Activated CD8-positive, alpha-beta memory T cell treated with anti-CD3 and anti-CD28 coated beads, Interleukin-2, amount 50 U/mL, for 4 hours (primary cell): ENCODE data around the gene PDZRN3.

ENCODE experiments used
- DNase-seq: peaks from one replicate; pipeline ENCODE4 v3.0.0-alpha.2; 2020

The PDZRN3 gene

DNA sequence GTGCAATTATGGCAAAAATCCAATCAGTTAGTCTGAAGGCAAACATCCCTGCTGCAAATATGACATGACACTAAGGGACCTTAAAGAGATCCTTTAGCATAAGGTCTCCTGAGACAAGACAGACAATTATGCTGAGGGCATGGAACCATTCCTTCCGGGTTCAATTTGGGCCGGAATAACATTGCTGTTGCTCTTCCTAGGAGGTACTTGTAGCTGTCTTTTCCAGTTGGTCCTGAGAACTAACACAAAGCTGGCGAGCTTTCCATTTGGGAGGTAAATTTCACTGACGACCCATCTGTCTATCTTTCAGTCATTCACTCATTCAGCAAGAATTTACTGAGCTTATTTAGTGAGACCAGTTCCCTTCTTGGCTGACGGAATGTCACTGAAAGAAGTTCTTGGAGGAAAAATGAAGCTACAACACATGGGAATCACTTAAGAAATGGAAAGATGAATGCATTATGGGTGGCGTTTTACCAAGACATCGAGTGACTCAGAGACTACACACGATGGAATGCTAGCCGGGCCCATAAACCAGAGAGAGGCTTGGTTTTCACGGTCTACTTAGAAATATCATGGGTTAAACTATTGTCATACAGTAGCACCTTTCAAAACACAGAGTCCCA lies 215.5 kb downstream of the PDZRN3 start:
- no peak for DNase-seq

GRCh38 chr3:73408634-73409033 lies 216.1 kb downstream of the PDZRN3 start:
- DNase-seq: no peak

- no peak for DNase-seq
These were observed 217.2 kb downstream of the PDZRN3 start for GRCh38 chr3:73407577-73407976.

GRCh38 chr3:73405853-73406252 lies 218.9 kb downstream of the PDZRN3 start:
- DNase-seq: no peak

GRCh38 chr3:73405000-73405399 lies 219.7 kb downstream of the PDZRN3 start:
- DNase-seq: no peak

- no peak for DNase-seq
These were observed 220.3 kb downstream of the PDZRN3 start for GRCh38 chr3:73404435-73404834.

DNA sequence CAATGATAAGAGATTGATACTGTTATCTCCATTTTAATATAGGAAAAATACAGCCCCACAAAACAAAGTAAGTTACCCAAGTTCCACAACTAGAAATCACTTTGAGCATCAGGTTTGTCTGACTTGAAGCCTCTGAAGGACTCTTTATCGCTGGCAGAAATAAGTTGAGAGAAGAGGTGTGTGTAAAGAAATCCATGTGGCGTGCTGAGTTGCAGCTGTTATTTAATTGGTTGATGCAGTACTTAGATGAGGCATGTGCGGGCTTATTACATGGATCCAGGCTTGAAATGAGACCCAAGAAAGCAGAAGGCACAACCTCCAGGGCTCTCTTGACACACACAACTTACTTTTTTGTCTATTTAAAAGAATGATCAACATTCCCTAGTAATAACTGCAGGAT lies 221.3 kb downstream of the PDZRN3 start:
- no peak for DNase-seq

GRCh38 chr3:73401616-73402279 lies 223.0 kb downstream of the PDZRN3 start:
- DNase-seq: no peak

GRCh38 chr3:73401059-73401458 lies 223.7 kb downstream of the PDZRN3 start:
- no peak for DNase-seq

- no peak for DNase-seq
These were observed 225.0 kb downstream of the PDZRN3 start for GRCh38 chr3:73399666-73400253.

- no peak for DNase-seq
These were observed 225.6 kb downstream of the PDZRN3 start for GRCh38 chr3:73399106-73399505.

- no peak for DNase-seq
These were observed 226.7 kb downstream of the PDZRN3 start for GRCh38 chr3:73398084-73398483.

- no peak for DNase-seq
These were observed 230.5 kb downstream of the PDZRN3 start for GRCh38 chr3:73394240-73394639.

GRCh38 chr3:73393005-73393404 lies 231.7 kb downstream of the PDZRN3 start:
- DNase-seq: no peak

DNA sequence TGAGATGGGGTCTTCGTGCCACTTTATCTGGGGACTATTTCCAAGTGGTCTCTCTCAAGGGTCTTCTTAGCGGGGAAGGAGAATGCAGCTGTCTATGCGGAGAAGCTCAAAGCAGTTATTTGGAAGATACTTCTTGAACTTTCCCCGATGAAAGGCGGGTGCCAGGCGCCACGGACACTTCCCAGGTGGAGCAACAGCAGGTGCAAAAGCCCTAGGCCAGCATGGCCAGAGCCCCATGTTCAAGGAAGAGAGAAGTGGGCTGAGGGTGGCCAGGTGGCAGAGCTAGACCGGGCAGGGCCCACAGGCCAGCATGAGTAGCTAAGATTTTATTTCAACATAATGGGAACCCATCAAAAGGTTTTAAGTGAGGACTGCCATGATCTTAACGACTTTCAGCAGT lies 232.8 kb downstream of the PDZRN3 start:
- DNase-seq: no peak

DNA sequence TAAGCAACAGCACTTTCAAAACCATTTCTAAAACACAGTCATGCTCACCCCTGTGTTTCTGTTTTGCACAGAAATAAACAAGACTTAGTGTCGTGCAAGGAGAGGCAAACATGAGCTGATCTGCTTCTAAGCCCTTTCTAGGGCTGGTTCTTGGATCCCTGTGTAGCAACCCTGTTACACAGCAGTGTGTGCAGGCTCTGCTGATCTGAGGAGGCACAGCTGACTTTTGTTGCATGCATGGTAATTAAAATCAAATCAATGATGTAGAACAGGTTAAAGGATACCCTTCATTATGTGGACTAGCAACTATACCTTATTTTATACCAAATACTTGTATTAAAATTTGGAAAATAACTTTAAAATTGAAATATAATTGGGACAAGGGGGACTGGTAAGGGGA lies 234.8 kb downstream of the PDZRN3 start:
- no peak for DNase-seq

DNA sequence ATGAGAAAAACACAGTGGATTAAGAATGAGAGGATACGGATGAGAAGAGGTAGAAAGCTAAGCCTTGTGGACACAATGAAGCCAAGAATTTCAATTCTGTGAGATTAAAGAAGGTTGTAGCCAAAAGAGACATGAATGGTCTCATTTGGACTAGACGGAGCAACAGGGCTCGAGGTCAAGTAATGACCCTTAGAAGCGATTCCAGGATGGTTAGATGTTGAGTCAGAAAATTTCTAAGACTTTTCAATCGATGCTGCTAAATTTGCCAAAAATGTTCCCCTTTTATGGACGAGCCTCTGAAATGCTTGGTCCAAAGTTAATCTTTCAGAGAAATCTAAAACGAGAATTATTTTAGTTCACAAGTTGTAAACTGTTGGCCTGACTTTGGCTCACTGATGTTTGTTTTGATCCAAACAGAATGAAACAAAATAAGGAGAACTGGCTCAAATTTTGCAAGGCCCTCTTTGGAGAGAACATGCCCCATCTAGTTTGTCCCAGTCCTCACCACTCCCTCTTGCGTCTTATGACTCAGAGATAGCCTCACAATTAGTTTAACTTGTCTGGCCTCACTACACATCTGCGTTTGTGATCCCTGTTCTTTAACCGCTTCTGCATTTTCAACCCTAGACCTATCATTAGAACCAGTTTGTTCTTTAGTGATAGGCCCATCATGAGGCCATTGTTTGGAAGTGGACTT lies 235.5 kb downstream of the PDZRN3 start:
- DNase-seq: no peak

GRCh38 chr3:73385568-73385967 lies 239.2 kb downstream of the PDZRN3 start:
- DNase-seq: no peak

- DNase-seq: no peak
These were observed 240.4 kb downstream of the PDZRN3 start for GRCh38 chr3:73384091-73384906.

DNA sequence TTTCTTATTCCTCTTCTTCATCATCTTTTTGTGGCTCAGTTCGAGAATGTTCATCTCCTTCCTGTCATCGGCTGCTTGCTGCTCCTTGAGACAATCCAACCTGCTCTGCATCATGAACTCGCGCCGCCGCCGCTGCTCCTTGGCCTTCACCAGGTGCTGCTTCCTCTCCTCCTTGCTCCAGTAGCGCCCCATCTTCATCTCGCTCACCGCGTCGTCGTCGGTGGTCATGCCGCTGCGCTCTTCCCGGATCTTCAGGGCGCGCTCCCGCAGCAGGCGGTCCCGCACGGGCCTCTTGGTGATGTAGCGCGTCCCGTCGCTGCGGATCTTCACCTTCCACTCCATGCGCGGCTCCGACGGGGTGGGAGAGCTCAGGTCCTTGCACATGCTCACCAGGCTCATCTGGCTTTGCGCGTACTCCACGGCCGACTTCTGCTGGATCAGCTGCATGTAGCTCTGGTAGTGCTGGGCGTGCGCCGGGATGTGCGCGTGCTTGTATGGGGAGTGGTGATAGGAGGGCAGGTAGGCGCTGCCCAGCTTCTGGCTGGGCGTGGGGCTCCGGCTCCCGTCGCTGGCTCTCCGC lies 241.2 kb downstream of the PDZRN3 start:
- DNase-seq: no peak

DNA sequence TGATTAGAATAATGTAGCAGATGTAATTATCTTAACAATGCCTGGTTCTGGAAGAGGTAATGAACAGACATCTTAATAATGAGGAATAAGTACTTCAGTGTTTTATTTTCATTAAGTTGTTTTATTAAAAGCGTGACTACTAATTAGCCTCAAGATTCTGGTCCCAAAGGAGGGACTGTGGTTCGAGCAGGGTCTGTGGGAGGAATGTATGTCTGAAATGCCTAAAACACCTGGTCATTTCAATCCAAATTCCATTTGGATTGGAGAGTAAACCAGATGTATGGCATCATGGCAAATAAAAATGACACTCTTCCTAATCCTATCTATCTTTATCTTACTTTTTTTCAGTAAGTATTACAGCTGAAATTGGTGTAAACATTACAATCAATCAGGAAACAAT lies 243.2 kb downstream of the PDZRN3 start:
- no peak for DNase-seq

GRCh38 chr3:73380735-73381532 lies 243.8 kb downstream of the PDZRN3 start:
- no peak for DNase-seq
